KMS-11 (cell line): ENCODE data around the gene TEX48.
A peak's percentile ranks its signal among the peaks of the same experiment; 100 is the strongest.

Source experiments
- H2AFZ ChIP-seq: fragments of 200-600 bp; sonication (generic); 2 replicates; pipeline ENCODE4 v1.6.1; 2016; ENCODE audit warnings: antibody characterized with exemption, mixed run types, low read depth
- H3K27ac ChIP-seq: fragments of 200-600 bp; sonication (generic); 2 replicates; pipeline ENCODE4 v1.6.1; 2016; ENCODE audit warnings: mild to moderate bottlenecking, mixed run types
- H3K27me3 ChIP-seq: fragments of 200-600 bp; sonication (generic); 2 replicates; pipeline ENCODE4 v1.6.1; 2017; ENCODE audit warnings: mild to moderate bottlenecking, low read depth, mixed run types, moderate library complexity; ENCODE audit not compliant: insufficient read depth
- H3K36me3 ChIP-seq: fragments of 200-600 bp; sonication (generic); 2 replicates; pipeline ENCODE4 v1.6.1; 2017; ENCODE audit warnings: mild to moderate bottlenecking, mixed run types; ENCODE audit not compliant: insufficient read depth
- H3K4me1 ChIP-seq: fragments of 200-600 bp; sonication (generic); 2 replicates; pipeline ENCODE4 v1.6.1; 2016; ENCODE audit warnings: mild to moderate bottlenecking, low read depth, mixed run types; ENCODE audit not compliant: poor library complexity, severe bottlenecking
- H3K4me2 ChIP-seq: fragments of 200-600 bp; sonication (generic); 2 replicates; pipeline ENCODE4 v1.7.0; 2016; ENCODE audit warnings: mild to moderate bottlenecking, mixed run types
- H3K4me3 ChIP-seq: fragments of 200-600 bp; sonication (generic); IDR thresholded peaks from 2 replicates; pipeline ENCODE4 v1.6.1; 2017; ENCODE audit warnings: low read depth, low read length, mixed read lengths; ENCODE audit not compliant: insufficient read depth
- H3K79me2 ChIP-seq: fragments of 200-600 bp; sonication (generic); 2 replicates; pipeline ENCODE4 v1.6.1; 2016; ENCODE audit warnings: low read depth, mixed run types; ENCODE audit not compliant: insufficient read depth
- H3K9ac ChIP-seq: fragments of 200-600 bp; sonication (generic); 2 replicates; pipeline ENCODE4 v1.6.1; 2016; ENCODE audit warnings: mild to moderate bottlenecking, mixed run types
- H4K20me1 ChIP-seq: fragments of 200-600 bp; sonication (generic); 2 replicates; pipeline ENCODE4 v1.6.1; 2016; ENCODE audit warnings: mild to moderate bottlenecking, mixed run types; ENCODE audit not compliant: insufficient read depth
- CTCF ChIP-seq: fragments of 200-600 bp; sonication (generic); conservative IDR thresholded peaks from 2 replicates; pipeline ENCODE4 v1.6.1; 2017; ENCODE audit warnings: low read depth, mild to moderate bottlenecking, antibody characterized with exemption, low read length, moderate library complexity, mixed read lengths

The TEX48 gene

GRCh38 chr9:114681594-114682332 is at the start of gene TEX48:
TSS of gene TEX48 (minus strand) at chr9:114682192. CDS start at chr9:114671723, 10,469 bp downstream.
- Histone ChIP-seq H2AFZ (no peak within 1 kb of the TSS), H3K27ac (no peak within 1 kb of the TSS), H3K9ac (no peak within 1 kb of the TSS), H3K4me2 (no peak within 1 kb of the TSS), H3K27me3 (no peaks in the 10 kb centered on the region), H4K20me1 (no peaks in the 10 kb centered on the region), H3K4me3 (no peak within 1 kb of the TSS), H3K36me3 (no peaks in the 10 kb centered on the region), H3K79me2 (no peaks in the 10 kb centered on the region), H3K4me1 (peaks cover 4% of the 10 kb centered on the region)
- peak; percentile 88 for TF ChIP-seq CTCF

- H3K4me2 ChIP-seq, result no peak overlapping the region
- no peaks in the 10 kb centered on the region for H3K27me3 ChIP-seq
- no peak overlapping the region for H3K4me3 ChIP-seq
- H3K27ac ChIP-seq, result no peak overlapping the region
- no peaks in the 10 kb centered on the region for H3K79me2 ChIP-seq
- H4K20me1 ChIP-seq, result no peaks in the 10 kb centered on the region
- no peak overlapping the region for H3K9ac ChIP-seq
- no peak for TF ChIP-seq CTCF
- H2AFZ ChIP-seq, result no peak overlapping the region
- no peaks in the 10 kb centered on the region for H3K36me3 ChIP-seq
- peaks cover 7% of the 10 kb centered on the region for H3K4me1 ChIP-seq
Observed at GRCh38 chr9:114731701-114732100, 49.7 kb upstream of the TEX48 start.

GRCh38 chr9:114729706-114730105 is 47.7 kb upstream of the TEX48 start:
- Histone ChIP-seq H3K36me3 (no peaks in the 10 kb centered on the region), H3K4me2 (no peak overlapping the region), H3K4me3 (no peak overlapping the region), H3K9ac (no peak overlapping the region), H3K27ac (no peak overlapping the region), H2AFZ (no peak overlapping the region), H3K4me1 (no peaks in the 10 kb centered on the region), H4K20me1 (no peaks in the 10 kb centered on the region), H3K79me2 (no peaks in the 10 kb centered on the region), H3K27me3 (no peaks in the 10 kb centered on the region)
- TF ChIP-seq CTCF, result no peak

- H3K79me2 ChIP-seq, result no peaks in the 10 kb centered on the region
- no peak overlapping the region for H3K9ac ChIP-seq
- no peak overlapping the region for H3K27ac ChIP-seq
- no peaks in the 10 kb centered on the region for H4K20me1 ChIP-seq
- H3K27me3 ChIP-seq, result no peaks in the 10 kb centered on the region
- no peak overlapping the region for H3K4me3 ChIP-seq
- H3K4me2 ChIP-seq, result no peak overlapping the region
- no peaks in the 10 kb centered on the region for H3K4me1 ChIP-seq
- no peak overlapping the region for H2AFZ ChIP-seq
- H3K36me3 ChIP-seq, result no peaks in the 10 kb centered on the region
- TF ChIP-seq CTCF, result no peak
Observed at GRCh38 chr9:114725930-114726329, 43.9 kb upstream of the TEX48 start.
